ENCODE results near the gene CEP128. TPM values are rescaled to one million over a fixed set of nuclear protein-coding genes. Genes with fewer than 3 reads are reported as not detected.

The CEP128 gene
- total RNA-seq, 4 donors from 2014 or later = 1.9 to 9.7 (median 4.0) TPM

- DNase-seq = no peak
- Histone ChIP-seq H3K27me3 (no peaks in the 10 kb centered on the region), H3K27ac (no peak overlapping the region), H3K9me3 (no peaks in the 10 kb centered on the region), H3K36me3 (no peaks in the 10 kb centered on the region), H3K4me3 (no peak overlapping the region), H3K4me1 (no peaks in the 10 kb centered on the region)
- no peak for TF ChIP-seq POLR2AphosphoS5 (IDR thresholded peaks at IDR 0.05)
- no peak for TF ChIP-seq POLR2A (IDR thresholded peaks at IDR 0.05)
- TF ChIP-seq EP300 (IDR thresholded peaks at IDR 0.05; ENCODE audit: low read depth) = no peak
- TF ChIP-seq, protein P1, sequence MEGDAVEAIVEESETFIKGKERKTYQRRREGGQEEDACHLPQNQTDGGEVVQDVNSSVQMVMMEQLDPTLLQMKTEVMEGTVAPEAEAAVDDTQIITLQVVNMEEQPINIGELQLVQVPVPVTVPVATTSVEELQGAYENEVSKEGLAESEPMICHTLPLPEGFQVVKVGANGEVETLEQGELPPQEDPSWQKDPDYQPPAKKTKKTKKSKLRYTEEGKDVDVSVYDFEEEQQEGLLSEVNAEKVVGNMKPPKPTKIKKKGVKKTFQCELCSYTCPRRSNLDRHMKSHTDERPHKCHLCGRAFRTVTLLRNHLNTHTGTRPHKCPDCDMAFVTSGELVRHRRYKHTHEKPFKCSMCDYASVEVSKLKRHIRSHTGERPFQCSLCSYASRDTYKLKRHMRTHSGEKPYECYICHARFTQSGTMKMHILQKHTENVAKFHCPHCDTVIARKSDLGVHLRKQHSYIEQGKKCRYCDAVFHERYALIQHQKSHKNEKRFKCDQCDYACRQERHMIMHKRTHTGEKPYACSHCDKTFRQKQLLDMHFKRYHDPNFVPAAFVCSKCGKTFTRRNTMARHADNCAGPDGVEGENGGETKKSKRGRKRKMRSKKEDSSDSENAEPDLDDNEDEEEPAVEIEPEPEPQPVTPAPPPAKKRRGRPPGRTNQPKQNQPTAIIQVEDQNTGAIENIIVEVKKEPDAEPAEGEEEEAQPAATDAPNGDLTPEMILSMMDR (IDR thresholded peaks at IDR 0.05) = no peak
- WGBS, 2 donors (ENCODE audit: low coverage in 1 of 2) = 91 to 100% methylated on average over 1 of the region's 1 CpG
- in situ Hi-C loops (cut with MboI; ENCODE audit: low pct_ligation_motif_present in 1 of 4, low pct_unique_long_range_greater_than_20kb in 1 of 4, low sequenced_read_pairs in 3 of 4) (no loop called here), intact Hi-C loops (cut with DNase I; ENCODE audit: low total_unique reads) (no loop called here)
Observed at GRCh38 chr14:80700601-80701000, 240.9 kb downstream of the CEP128 start.

GRCh38 chr14:80699861-80700260 lies 241.7 kb downstream of the CEP128 start:
- H3K9me3 ChIP-seq = no peaks in the 10 kb centered on the region
- H3K27me3 ChIP-seq = no peaks in the 10 kb centered on the region
- H3K36me3 ChIP-seq = no peaks in the 10 kb centered on the region
- no peak for TF ChIP-seq POLR2A (IDR thresholded peaks at IDR 0.05)
- TF ChIP-seq EP300 (IDR thresholded peaks at IDR 0.05; ENCODE audit: low read depth) = no peak
- TF ChIP-seq POLR2AphosphoS5 (IDR thresholded peaks at IDR 0.05) = no peak
- TF ChIP-seq, protein P1 (IDR thresholded peaks at IDR 0.05) = no peak
- no peak overlapping the region for H3K4me3 ChIP-seq
- intact Hi-C loops (cut with DNase I; ENCODE audit: low total_unique reads) (no loop called here), in situ Hi-C loops (cut with MboI; ENCODE audit: low pct_ligation_motif_present in 1 of 4, low pct_unique_long_range_greater_than_20kb in 1 of 4, low sequenced_read_pairs in 3 of 4) (no loop called here)
- 83 to 89% methylated on average over 1 to 4 of the region's 4 CpGs for WGBS, 2 donors (ENCODE audit: low coverage in 1 of 2)
- H3K4me1 ChIP-seq = no peaks in the 10 kb centered on the region
- DNase-seq = no peak
- H3K27ac ChIP-seq = no peak overlapping the region

DNA sequence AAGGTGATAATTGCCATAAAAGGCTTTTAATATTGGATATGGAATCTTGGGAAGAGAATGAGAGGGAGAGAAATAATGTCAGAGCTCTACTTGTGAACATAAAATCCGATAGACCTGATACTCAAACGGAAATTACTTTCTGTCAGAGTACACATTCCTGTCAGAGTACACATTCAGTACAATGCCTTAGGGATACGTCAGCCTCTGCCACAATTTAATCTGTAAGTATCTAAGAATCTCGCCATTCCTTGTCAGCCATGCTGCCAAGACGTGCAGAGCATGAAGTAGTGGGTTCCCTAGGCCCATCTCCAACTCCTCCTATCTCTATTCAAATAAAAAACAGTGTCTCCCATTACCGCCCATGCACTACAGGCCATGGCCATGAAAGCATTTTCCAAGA lies 242.6 kb downstream of the CEP128 start:
- intact Hi-C loops (cut with DNase I; ENCODE audit: low total_unique reads) (no loop called here), in situ Hi-C loops (cut with MboI; ENCODE audit: low pct_ligation_motif_present in 1 of 4, low pct_unique_long_range_greater_than_20kb in 1 of 4, low sequenced_read_pairs in 3 of 4) (no loop called here)
- Histone ChIP-seq H3K27me3 (no peaks in the 10 kb centered on the region), H3K36me3 (no peaks in the 10 kb centered on the region), H3K4me3 (no peak overlapping the region), H3K4me1 (no peaks in the 10 kb centered on the region), H3K27ac (no peak overlapping the region), H3K9me3 (no peaks in the 10 kb centered on the region)
- DNase-seq = no peak
- 92 to 95% methylated on average over 6 of the region's 6 CpGs for WGBS, 2 donors (ENCODE audit: low coverage in 1 of 2)
- TF ChIP-seq POLR2AphosphoS5 (IDR thresholded peaks at IDR 0.05) = no peak
- TF ChIP-seq, protein P1 (IDR thresholded peaks at IDR 0.05) = no peak
- no peak for TF ChIP-seq POLR2A (IDR thresholded peaks at IDR 0.05)
- TF ChIP-seq EP300 (IDR thresholded peaks at IDR 0.05; ENCODE audit: low read depth) = no peak

DNA sequence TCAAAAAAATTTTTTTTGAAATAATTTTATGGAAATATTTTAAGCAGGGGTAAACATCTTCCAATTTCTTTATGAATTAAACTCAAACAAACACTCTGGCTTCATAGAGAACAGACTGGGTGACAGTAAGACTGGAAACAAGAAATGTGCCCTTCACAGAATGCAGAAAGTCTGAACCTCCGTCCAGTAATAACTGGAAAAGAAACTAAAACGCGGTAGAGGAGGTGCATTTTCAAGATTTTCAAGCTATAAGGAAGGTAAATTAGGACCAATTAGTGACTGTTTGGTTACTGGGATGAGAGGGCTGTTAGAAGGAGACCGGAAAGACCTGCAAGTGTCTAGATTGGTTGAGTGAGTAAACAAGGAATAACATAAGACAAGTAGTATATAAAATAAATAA lies 245.7 kb downstream of the CEP128 start:
- WGBS, 2 donors (ENCODE audit: low coverage in 1 of 2) = 84 to 95% methylated on average over 4 of the region's 4 CpGs
- H3K4me1 ChIP-seq = no peaks in the 10 kb centered on the region
- H3K36me3 ChIP-seq = no peaks in the 10 kb centered on the region
- intact Hi-C loops (cut with DNase I; ENCODE audit: low total_unique reads) (no loop called here), in situ Hi-C loops (cut with MboI; ENCODE audit: low pct_ligation_motif_present in 1 of 4, low pct_unique_long_range_greater_than_20kb in 1 of 4, low sequenced_read_pairs in 3 of 4) (no loop called here)
- H3K9me3 ChIP-seq = no peaks in the 10 kb centered on the region
- H3K4me3 ChIP-seq = no peak overlapping the region
- no peak for DNase-seq
- H3K27me3 ChIP-seq = no peaks in the 10 kb centered on the region
- no peak overlapping the region for H3K27ac ChIP-seq
- no peak for TF ChIP-seq POLR2AphosphoS5 (IDR thresholded peaks at IDR 0.05)
- TF ChIP-seq EP300 (IDR thresholded peaks at IDR 0.05; ENCODE audit: low read depth) = no peak
- TF ChIP-seq, protein P1 (IDR thresholded peaks at IDR 0.05) = no peak
- no peak for TF ChIP-seq POLR2A (IDR thresholded peaks at IDR 0.05)

All from transverse colon (tissue), 4 donors.